ENCODE data around the gene EDA. TPM values are rescaled to one million over a fixed set of nuclear protein-coding genes. Genes with fewer than 3 reads are reported as not detected.

The EDA gene
- total RNA-seq, 1 donor from 2014 or later = 2.5 TPM

- Histone ChIP-seq H3K4me3 (ENCODE audit: low read depth, low read length) (no peak overlapping the region), H3K27me3 (ENCODE audit: control insufficient read depth, insufficient read depth, low read length) (no peaks in the 10 kb centered on the region), H3K36me3 (ENCODE audit: control insufficient read depth, insufficient read depth, low read length) (no peaks in the 10 kb centered on the region)
- no peak for DNase-seq (ENCODE audit: low read depth)
- TF ChIP-seq CTCF (IDR thresholded peaks at IDR 0.05; ENCODE audit: insufficient read depth, low read length, poor library complexity, severe bottlenecking) = no peak
Measured at GRCh38 chrX:70038515-70038914, 422.6 kb downstream of the EDA start.

- H3K27me3 ChIP-seq (ENCODE audit: control insufficient read depth, insufficient read depth, low read length) = no peaks in the 10 kb centered on the region
- H3K36me3 ChIP-seq (ENCODE audit: control insufficient read depth, insufficient read depth, low read length) = no peaks in the 10 kb centered on the region
- DNase-seq (ENCODE audit: low read depth) = no peak
- no peak overlapping the region for H3K4me3 ChIP-seq (ENCODE audit: low read depth, low read length)
- no peak for TF ChIP-seq CTCF (IDR thresholded peaks at IDR 0.05; ENCODE audit: insufficient read depth, low read length, poor library complexity, severe bottlenecking)
Measured at GRCh38 chrX:70038951-70039350, 423.0 kb downstream of the EDA start.

GRCh38 chrX:70039758-70040157, 423.8 kb downstream of the EDA start:
- no peaks in the 10 kb centered on the region for H3K36me3 ChIP-seq (ENCODE audit: control insufficient read depth, insufficient read depth, low read length)
- no peak for DNase-seq (ENCODE audit: low read depth)
- H3K27me3 ChIP-seq (ENCODE audit: control insufficient read depth, insufficient read depth, low read length) = no peaks in the 10 kb centered on the region
- TF ChIP-seq CTCF (IDR thresholded peaks at IDR 0.05; ENCODE audit: insufficient read depth, low read length, poor library complexity, severe bottlenecking) = no peak
- H3K4me3 ChIP-seq (ENCODE audit: low read depth, low read length) = no peak overlapping the region

GRCh38 chrX:70041993-70042392, 426.1 kb downstream of the EDA start:
- Histone ChIP-seq H3K27me3 (ENCODE audit: control insufficient read depth, insufficient read depth, low read length) (no peaks in the 10 kb centered on the region), H3K36me3 (ENCODE audit: control insufficient read depth, insufficient read depth, low read length) (no peaks in the 10 kb centered on the region), H3K4me3 (ENCODE audit: low read depth, low read length) (no peak overlapping the region)
- no peak for DNase-seq (ENCODE audit: low read depth)
- TF ChIP-seq CTCF (IDR thresholded peaks at IDR 0.05; ENCODE audit: insufficient read depth, low read length, poor library complexity, severe bottlenecking) = no peak

- no peak for DNase-seq (ENCODE audit: low read depth)
- no peak overlapping the region for H3K4me3 ChIP-seq (ENCODE audit: low read depth, low read length)
- no peak for TF ChIP-seq CTCF (IDR thresholded peaks at IDR 0.05; ENCODE audit: insufficient read depth, low read length, poor library complexity, severe bottlenecking)
- no peaks in the 10 kb centered on the region for H3K27me3 ChIP-seq (ENCODE audit: control insufficient read depth, insufficient read depth, low read length)
- no peaks in the 10 kb centered on the region for H3K36me3 ChIP-seq (ENCODE audit: control insufficient read depth, insufficient read depth, low read length)
Measured at GRCh38 chrX:70042399-70043371, 426.8 kb downstream of the EDA start.
